Activated CD8-positive, alpha-beta memory T cell treated with anti-CD3 and anti-CD28 coated beads, Interleukin-2, amount 50 U/mL, for 24 hours (primary cell): Measurements from ENCODE around the gene OGG1.
"Not testable (repeated sequence)": the region's sequence is repeated elsewhere in the genome, so short reads cannot be mapped to it uniquely, and the experiment has no call there.

Experiments used
- DNase-seq: peaks from one replicate; pipeline ENCODE4 v3.0.0-alpha.2; 2020; ENCODE audit errors: extremely low read depth

Gene OGG1

GRCh38 chr3:9765865-9766264 lies 16.1 kb downstream of the OGG1 start:
- no peak for DNase-seq

GRCh38 chr3:9767418-9767817 lies 17.7 kb downstream of the OGG1 start:
- no peak for DNase-seq

- no peak for DNase-seq
Measured at GRCh38 chr3:9768141-9768775, 18.5 kb downstream of the OGG1 start.

- DNase-seq, result no peak
Measured at GRCh38 chr3:9769012-9769411, 19.3 kb downstream of the OGG1 start.

- DNase-seq, result no peak
Measured at GRCh38 chr3:9769426-9770275, 19.9 kb downstream of the OGG1 start, which contains the start of gene CAMK1. CAMK1 (minus strand) TSS chr3:9769947; CDS start chr3:9767749, 2,198 bp downstream.

- no peak for DNase-seq
Measured at GRCh38 chr3:9770276-9770812, 20.6 kb downstream of the OGG1 start.

GRCh38 chr3:9771007-9771406 lies 21.3 kb downstream of the OGG1 start:
- DNase-seq, result not testable (repeated sequence)

- DNase-seq, result no peak
Measured at GRCh38 chr3:9776896-9777693, 27.3 kb downstream of the OGG1 start.

GRCh38 chr3:9777694-9778021 lies 27.9 kb downstream of the OGG1 start:
- DNase-seq, result no peak

- DNase-seq, result no peak
Measured at GRCh38 chr3:9778143-9779074, 28.7 kb downstream of the OGG1 start.

- DNase-seq, result no peak
Measured at GRCh38 chr3:9779075-9779593, 29.4 kb downstream of the OGG1 start.

GRCh38 chr3:9779721-9780457 lies 30.1 kb downstream of the OGG1 start:
- no peak for DNase-seq

- no peak for DNase-seq
Measured at GRCh38 chr3:9780458-9780812, 30.7 kb downstream of the OGG1 start.

GRCh38 chr3:9780910-9781309 lies 31.2 kb downstream of the OGG1 start:
- DNase-seq, result no peak

GRCh38 chr3:9781551-9781950 lies 31.8 kb downstream of the OGG1 start:
- DNase-seq, result no peak

GRCh38 chr3:9781978-9782603 lies 32.3 kb downstream of the OGG1 start:
- no peak for DNase-seq

GRCh38 chr3:9782770-9783169 lies 33.0 kb downstream of the OGG1 start:
- DNase-seq, result no peak

- no peak for DNase-seq
Measured at GRCh38 chr3:9783954-9784353, 34.2 kb downstream of the OGG1 start.

GRCh38 chr3:9784965-9785364 lies 35.2 kb downstream of the OGG1 start:
- DNase-seq, result no peak

- no peak for DNase-seq
Measured at GRCh38 chr3:9785602-9786001, 35.9 kb downstream of the OGG1 start.
